Chondrocyte (in vitro differentiated cells): ENCODE measurements around the gene RXRA. TPM values are rescaled to one million over a fixed set of nuclear protein-coding genes. Genes with fewer than 3 reads are reported as not detected.
A peak's percentile ranks its signal among the peaks of the same experiment; 100 is the strongest.

Experiments
- DNase-seq: peaks from one replicate; pipeline ENCODE4 v3.0.0; 2021; ENCODE audit warnings: mixed read lengths, low spot score
- H3K27ac Mint-ChIP-seq: one replicate; pipeline ENCODE4 v1.8.0; 2021; ENCODE audit warnings: mild to moderate bottlenecking, moderate library complexity, mixed read lengths; ENCODE audit not compliant: unreplicated experiment
- H3K27me3 Mint-ChIP-seq: 2 replicates; pipeline ENCODE4 v1.8.0; 2021; ENCODE audit warnings: low read depth, mixed read lengths
- H3K36me3 Mint-ChIP-seq: 2 replicates; pipeline ENCODE4 v1.8.0; 2021; ENCODE audit warnings: low read depth, mixed read lengths
- H3K4me1 Mint-ChIP-seq: 2 replicates; pipeline ENCODE4 v1.8.0; 2021; ENCODE audit warnings: low read depth, mild to moderate bottlenecking, mixed read lengths
- H3K4me3 Mint-ChIP-seq: one replicate; pipeline ENCODE4 v1.8.0; 2021; ENCODE audit warnings: mild to moderate bottlenecking, moderate library complexity, mixed read lengths; ENCODE audit not compliant: unreplicated experiment
- H3K9me3 Mint-ChIP-seq: 2 replicates; pipeline ENCODE4 v1.8.0; 2021; ENCODE audit warnings: low read depth, mixed read lengths
- CTCF ChIP-seq: fragments of 200-600 bp; sonication (generic); IDR thresholded peaks from 2 replicates; pipeline ENCODE4 v1.5.0; 2021; ENCODE audit warnings: antibody characterized with exemption, mild to moderate bottlenecking, moderate library complexity
- total RNA-seq: library from RNA; stranded (reverse); gene quantifications from 3 replicates; pipeline ENCODE4 v1.2.1, GENCODE V29; 2021

The RXRA gene
- total RNA-seq, 1 donor from 2014 or later = 27.3 TPM

DNA sequence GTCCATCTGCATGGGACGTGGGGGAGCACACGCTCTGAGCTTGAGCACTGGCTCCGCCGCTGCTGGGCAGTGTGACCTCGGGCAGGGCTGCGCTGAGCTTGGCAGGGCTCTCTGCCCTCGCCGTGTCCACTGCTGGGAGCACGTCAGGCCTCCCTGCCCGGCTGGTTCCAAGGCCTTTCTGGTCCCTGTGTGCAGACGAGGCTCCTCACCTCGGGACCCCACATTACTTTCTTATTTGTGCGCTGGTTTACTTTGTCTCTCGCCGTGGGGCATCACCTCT, 43.9 kb downstream of the RXRA start:
- Mint-ChIP-seq H3K27ac (no peak overlapping the region), H3K4me1 (peaks cover 42% of the 10 kb centered on the region)

GRCh38 chr9:134370638-134371037, 44.4 kb downstream of the RXRA start:
- H3K9me3 Mint-ChIP-seq = no peaks in the 10 kb centered on the region
- H3K4me3 Mint-ChIP-seq = no peak overlapping the region
- peaks cover 42% of the 10 kb centered on the region for H3K4me1 Mint-ChIP-seq
- H3K27me3 Mint-ChIP-seq = no peaks in the 10 kb centered on the region
- H3K27ac Mint-ChIP-seq = no peak overlapping the region
- no peak for DNase-seq
- TF ChIP-seq CTCF = no peak
- H3K36me3 Mint-ChIP-seq = no peaks in the 10 kb centered on the region

More for the DNA sequence above, 43.9 kb downstream of the RXRA start:
- no peaks in the 10 kb centered on the region for H3K36me3 Mint-ChIP-seq
- H3K4me3 Mint-ChIP-seq = no peak overlapping the region
- no peak for DNase-seq
- no peaks in the 10 kb centered on the region for H3K27me3 Mint-ChIP-seq
- TF ChIP-seq CTCF = no peak
- H3K9me3 Mint-ChIP-seq = no peaks in the 10 kb centered on the region

- Mint-ChIP-seq H3K4me1 (peaks cover 39% of the 10 kb centered on the region), H3K4me3 (no peak overlapping the region), H3K9me3 (no peaks in the 10 kb centered on the region), H3K27ac (no peak overlapping the region), H3K36me3 (no peaks in the 10 kb centered on the region), H3K27me3 (no peaks in the 10 kb centered on the region)
- TF ChIP-seq CTCF = no peak
- no peak for DNase-seq
Measured at GRCh38 chr9:134371731-134372130, 45.5 kb downstream of the RXRA start.

DNA sequence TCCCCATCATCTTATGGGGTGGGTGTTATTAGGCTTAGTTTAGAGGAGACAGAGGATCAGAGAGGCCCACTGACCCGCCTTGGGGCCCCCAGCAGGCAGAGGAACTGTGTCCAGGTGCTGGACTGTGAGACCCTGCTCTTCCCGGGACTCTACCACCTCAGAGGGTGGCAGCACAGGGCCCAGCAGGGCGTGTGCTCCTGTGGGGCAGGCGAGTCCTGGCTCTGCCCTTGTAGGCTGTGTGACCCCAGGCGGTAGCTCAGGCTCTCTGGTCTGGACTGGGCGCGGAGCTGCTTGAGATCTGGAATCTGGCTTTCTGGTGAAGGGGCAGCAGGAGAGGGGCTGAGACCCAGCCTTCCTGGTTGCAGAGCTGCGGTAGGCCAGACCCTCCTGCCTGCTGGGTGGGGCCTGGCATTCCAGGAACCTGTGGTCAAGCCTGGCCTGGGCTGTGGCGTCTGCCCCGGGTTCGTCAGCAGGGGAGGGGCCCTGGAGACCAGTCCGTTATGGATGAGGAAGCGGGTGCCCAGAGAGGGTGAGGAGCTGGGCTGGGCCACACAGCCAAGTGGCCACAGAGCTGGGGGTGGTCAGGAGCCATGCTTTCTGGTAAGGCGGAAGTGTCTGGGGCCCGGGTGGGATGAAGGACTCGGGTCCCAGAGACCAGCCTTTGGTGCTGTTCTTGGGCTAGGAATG, 46.5 kb downstream of the RXRA start:
- H3K27me3 Mint-ChIP-seq = no peaks in the 10 kb centered on the region
- H3K4me1 Mint-ChIP-seq = peaks cover 38% of the 10 kb centered on the region
- H3K4me3 Mint-ChIP-seq = no peak overlapping the region
- H3K27ac Mint-ChIP-seq = peak overlapping the region; percentile 65
- no peaks in the 10 kb centered on the region for H3K36me3 Mint-ChIP-seq
- DNase-seq = no peak
- TF ChIP-seq CTCF = no peak
- H3K9me3 Mint-ChIP-seq = no peaks in the 10 kb centered on the region

DNA sequence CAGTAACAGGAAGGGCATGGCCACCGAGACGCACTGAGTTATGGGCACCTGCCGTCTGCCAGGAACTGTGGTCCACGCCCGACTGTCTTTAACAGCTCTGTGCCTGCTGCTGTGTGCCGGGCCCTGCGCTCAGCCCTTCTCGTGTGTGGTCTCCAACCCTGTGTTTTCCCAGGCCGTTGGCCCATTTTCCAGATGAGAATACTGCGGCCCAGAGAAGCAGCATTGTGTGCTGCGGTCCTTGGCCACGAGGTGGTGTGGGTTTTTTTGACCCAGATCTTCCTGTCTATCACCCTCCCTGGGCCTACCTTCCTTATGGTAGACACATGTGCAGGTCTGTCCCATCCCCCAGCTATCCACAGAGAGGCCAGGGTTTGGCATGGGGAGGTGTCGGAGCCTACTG, 47.0 kb downstream of the RXRA start:
- Mint-ChIP-seq H3K4me3 (no peak overlapping the region), H3K36me3 (no peaks in the 10 kb centered on the region), H3K4me1 (peaks cover 43% of the 10 kb centered on the region), H3K9me3 (no peaks in the 10 kb centered on the region), H3K27ac (no peak overlapping the region), H3K27me3 (no peaks in the 10 kb centered on the region)
- TF ChIP-seq CTCF = peak; percentile 26
- DNase-seq = no peak
